H9 (cell line): Measurements from ENCODE around the gene ZBTB20. TPM values are rescaled to one million over a fixed set of nuclear protein-coding genes. Genes with fewer than 3 reads are reported as not detected.
A peak's percentile ranks its signal among the peaks of the same experiment; 100 is the strongest.

Experiments
- DNase-seq: peaks from one replicate; pipeline ENCODE4 v3.0.0-alpha.2; 2017
- H2AFZ ChIP-seq: one replicate; pipeline ENCODE4 v1.6.1; 2013; ENCODE audit warnings: mild to moderate bottlenecking, low read length, control low read depth, moderate library complexity
- H2AK5ac ChIP-seq: 2 replicates; pipeline ENCODE4 v1.6.1; 2013; ENCODE audit warnings: low read length, control low read depth, mixed read lengths; ENCODE audit not compliant: insufficient read length
- H2BK120ac ChIP-seq: one replicate; pipeline ENCODE4 v1.6.1; 2013; ENCODE audit warnings: low read depth, mild to moderate bottlenecking, low read length, control low read depth, inconsistent platforms; ENCODE audit not compliant: poor library complexity, severe bottlenecking
- H2BK12ac ChIP-seq: 2 replicates; pipeline ENCODE4 v1.6.1; 2013; ENCODE audit warnings: low read length, control low read depth, mixed read lengths, low read depth; ENCODE audit not compliant: insufficient read length
- H2BK15ac ChIP-seq: 2 replicates; pipeline ENCODE4 v1.6.1; 2013; ENCODE audit warnings: low read depth, low read length, control low read depth
- H2BK20ac ChIP-seq: one replicate; pipeline ENCODE4 v1.6.1; 2013; ENCODE audit warnings: low read depth, mild to moderate bottlenecking, low read length, control low read depth, inconsistent platforms; ENCODE audit not compliant: poor library complexity, severe bottlenecking
- H2BK5ac ChIP-seq: 2 replicates; pipeline ENCODE4 v1.6.1; 2013; ENCODE audit warnings: low read length, control low read depth, mixed read lengths; ENCODE audit not compliant: insufficient read length
- H3K14ac ChIP-seq: 2 replicates; pipeline ENCODE4 v1.6.1; 2013; ENCODE audit warnings: low read length, control low read depth; ENCODE audit not compliant: insufficient read depth
- H3K18ac ChIP-seq: 2 replicates; pipeline ENCODE4 v1.6.1; 2013; ENCODE audit warnings: low read depth, mild to moderate bottlenecking, mixed read lengths, low read length, control low read depth; ENCODE audit not compliant: insufficient read length
- H3K23ac ChIP-seq: 2 replicates; pipeline ENCODE4 v1.6.1; 2013; ENCODE audit warnings: low read length, control low read depth, mixed read lengths, low read depth; ENCODE audit not compliant: insufficient read length
- H3K23me2 ChIP-seq: 2 replicates; pipeline ENCODE4 v1.6.1; 2013; ENCODE audit warnings: low read depth, mild to moderate bottlenecking, mixed read lengths, low read length, control low read depth; ENCODE audit not compliant: insufficient read length, poor library complexity, severe bottlenecking
- H3K27ac ChIP-seq: 2 replicates; pipeline ENCODE4 v1.5.1; 2013; ENCODE audit warnings: low read length, control low read depth, mixed read lengths, low read depth; ENCODE audit not compliant: insufficient read length
- H3K27me3 ChIP-seq: 2 replicates; pipeline ENCODE4 v1.6.1; 2013; ENCODE audit warnings: low read length, control low read depth, inconsistent platforms; ENCODE audit not compliant: insufficient read depth
- H3K4ac ChIP-seq: 2 replicates; pipeline ENCODE4 v1.6.1; 2013; ENCODE audit warnings: low read depth, mild to moderate bottlenecking, control low read depth, inconsistent platforms, low read length, moderate library complexity
- H3K4me1 ChIP-seq: 2 replicates; pipeline ENCODE4 v1.6.1; 2013; ENCODE audit warnings: low read length, control low read depth, inconsistent platforms; ENCODE audit not compliant: insufficient read depth
- H3K4me2 ChIP-seq: 2 replicates; pipeline ENCODE4 v1.6.1; 2013; ENCODE audit warnings: low read length, control low read depth, mixed read lengths; ENCODE audit not compliant: insufficient read length, insufficient read depth
- H3K56ac ChIP-seq: 2 replicates; pipeline ENCODE4 v1.6.1; 2013; ENCODE audit warnings: low read depth, mild to moderate bottlenecking, mixed read lengths, low read length, control low read depth; ENCODE audit not compliant: insufficient read length
- H3K79me1 ChIP-seq: 2 replicates; pipeline ENCODE4 v1.6.1; 2013; ENCODE audit warnings: low read depth, mild to moderate bottlenecking, moderate library complexity, low read length, control low read depth, inconsistent platforms; ENCODE audit not compliant: insufficient read depth, poor library complexity, severe bottlenecking
- H3K79me2 ChIP-seq: 2 replicates; pipeline ENCODE4 v1.6.1; 2013; ENCODE audit warnings: low read length, control low read depth, inconsistent platforms; ENCODE audit not compliant: insufficient read depth
- H3K9ac ChIP-seq: 2 replicates; pipeline ENCODE4 v1.6.1; 2013; ENCODE audit warnings: low read length, control low read depth, mixed read lengths; ENCODE audit not compliant: insufficient read length; ENCODE audit errors: extremely low read depth
- H3K9me3 ChIP-seq: one replicate; pipeline ENCODE4 v1.6.1; 2013; ENCODE audit warnings: low read depth, low read length, inconsistent platforms; ENCODE audit not compliant: control insufficient read depth
- H3T11ph ChIP-seq: one replicate; pipeline ENCODE4 v1.6.1; 2013; ENCODE audit warnings: mild to moderate bottlenecking, low read length, control low read depth, inconsistent platforms
- H4K20me1 ChIP-seq: one replicate; pipeline ENCODE4 v1.6.1; 2013; ENCODE audit not compliant: control insufficient read depth, insufficient read length, insufficient read depth
- H4K5ac ChIP-seq: 2 replicates; pipeline ENCODE4 v1.6.1; 2013; ENCODE audit warnings: low read depth, mild to moderate bottlenecking, mixed read lengths, low read length, control low read depth; ENCODE audit not compliant: insufficient read length
- H4K8ac ChIP-seq: replicated peaks from 2 replicates; pipeline ENCODE4 v1.6.1; 2013; ENCODE audit warnings: low read length, control low read depth, mixed read lengths, low read depth; ENCODE audit not compliant: insufficient read length
- H4K91ac ChIP-seq: 2 replicates; pipeline ENCODE4 v1.6.1; 2013; ENCODE audit warnings: low read depth, mild to moderate bottlenecking, moderate library complexity, mixed read lengths, low read length, control low read depth; ENCODE audit not compliant: insufficient read length
- H3K27ac Mint-ChIP-seq, 3 experiments: 2 replicates in 2 of 3; 3 replicates in 1 of 3; pipeline ENCODE4 v1.8.0; 2020 to 2021; ENCODE audit warnings: mixed read lengths in 3 of 3, mild to moderate bottlenecking in 1 of 3, moderate library complexity in 1 of 3
- H3K27me3 Mint-ChIP-seq: 2 replicates; pipeline ENCODE4 v1.8.0; 2021; ENCODE audit warnings: low read depth, mild to moderate bottlenecking, moderate library complexity, mixed read lengths
- H3K36me3 Mint-ChIP-seq, 3 experiments: 2 replicates in 2 of 3; 3 replicates in 1 of 3; pipeline ENCODE4 v1.8.0; 2020 to 2021; ENCODE audit warnings: low read depth in 3 of 3, mixed read lengths in 3 of 3; ENCODE audit not compliant: insufficient read depth in 1 of 3
- H3K4me1 Mint-ChIP-seq, 2 experiments: 2 replicates each; pipeline ENCODE4 v1.8.0; 2020; ENCODE audit warnings: mixed read lengths in 2 of 2
- H3K4me3 Mint-ChIP-seq, 2 experiments: 2 replicates in 1 of 2; 3 replicates in 1 of 2; pipeline ENCODE4 v1.8.0; 2020 to 2021; ENCODE audit warnings: mild to moderate bottlenecking in 2 of 2, mixed read lengths in 2 of 2, moderate library complexity in 1 of 2
- H3K9me3 Mint-ChIP-seq, 2 experiments: 2 replicates in 1 of 2; 3 replicates in 1 of 2; pipeline ENCODE4 v1.8.0; 2020; ENCODE audit warnings: mild to moderate bottlenecking in 2 of 2, mixed read lengths in 2 of 2, moderate library complexity in 1 of 2
- WGBS: extraction: QIAGEN DNeasy Blood & Tissue Kit; methylation state at CpG from one replicate; pipeline ENCODE4 v1.1.7; 2013; ENCODE audit warnings: missing lambda C conversion rate, low lambda C conversion rate, mixed read lengths; ENCODE audit not compliant: insufficient read length; ENCODE audit errors: extremely low coverage; 5-methylcytosine and 5-hydroxymethylcytosine counted together
- total RNA-seq: library from RNA; stranded (reverse); gene quantifications from 2 replicates; pipeline ENCODE4 v1.2.1, GENCODE V29; 2021
- TF ChIP-seq, protein P1 (sequence below): fragments of 200-600 bp; sonication (generic); conservative IDR thresholded peaks from 3 replicates; pipeline ENCODE4 v1.8.0; 2021; ENCODE audit warnings: antibody characterized with exemption, mild to moderate bottlenecking

The ZBTB20 gene
- total RNA-seq, 1 experiment from 2014 or later: 0.70 TPM

DNA sequence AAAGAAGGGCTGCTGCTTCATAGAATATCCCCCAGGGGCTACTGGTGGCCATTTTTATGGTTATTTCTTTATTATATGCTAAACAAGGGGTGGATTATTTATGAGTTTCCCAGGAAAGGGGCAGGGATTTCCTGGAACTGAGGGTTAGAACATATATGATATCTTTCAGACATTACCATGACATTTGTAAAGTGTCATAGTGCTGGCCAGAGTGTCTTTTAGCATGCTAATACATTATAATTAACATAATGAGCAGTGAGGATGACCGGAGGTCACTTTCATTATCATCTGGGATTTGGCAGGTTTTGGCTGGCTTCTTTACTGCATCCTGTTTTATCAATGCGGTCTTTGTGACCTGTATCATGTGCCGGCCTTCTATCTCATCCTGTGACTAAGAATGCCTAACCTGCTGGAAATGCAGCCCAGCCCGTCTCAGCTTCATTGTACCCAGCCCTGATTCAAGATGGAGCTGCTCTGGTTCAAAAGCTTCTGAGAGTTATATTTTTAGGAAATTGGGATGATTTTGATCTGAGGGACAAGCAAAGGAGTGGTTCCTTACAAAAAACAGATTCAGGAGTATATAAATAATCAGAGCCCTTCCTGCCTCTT is 9.1 kb upstream of the ZBTB20 start:
- no peak overlapping the region for H3K18ac ChIP-seq
- 0 out of 7 replicates have a peak overlapping the region, but pooled peaks of 1 of the 3 experiments have one; percentile 25 for H3K27ac Mint-ChIP-seq
- H3K36me3 Mint-ChIP-seq: peaks cover 16 to 23% (median 17%) of the 10 kb centered on the region in 3 experiments
- H3K4me2 ChIP-seq: no peak overlapping the region
- no peaks in the 10 kb centered on the region for H4K20me1 ChIP-seq
- DNase-seq: no peak
- H3K4me1 Mint-ChIP-seq: peaks cover 17 to 23% of the 10 kb centered on the region in 2 experiments
- no peak overlapping the region for H3K9ac ChIP-seq
- H3K4me1 ChIP-seq: no peaks in the 10 kb centered on the region
- H3K27ac ChIP-seq: no peak overlapping the region
- H2BK15ac ChIP-seq: no peak overlapping the region
- no peak overlapping the region for H2AFZ ChIP-seq
- H3K4me3 Mint-ChIP-seq: no peak overlapping the region
- no peaks in the 10 kb centered on the region for H3K27me3 ChIP-seq
- no peak overlapping the region for H2BK120ac ChIP-seq
- no peak overlapping the region for H2BK20ac ChIP-seq
- H2AK5ac ChIP-seq: no peak overlapping the region
- no peak overlapping the region for H3T11ph ChIP-seq
- H2BK12ac ChIP-seq: no peak overlapping the region
- H3K14ac ChIP-seq: no peak overlapping the region
- H2BK5ac ChIP-seq: no peak overlapping the region
- H3K79me2 ChIP-seq: no peaks in the 10 kb centered on the region
- H4K91ac ChIP-seq: no peak overlapping the region
- H3K23ac ChIP-seq: no peak overlapping the region
- H3K9me3 ChIP-seq: no peaks in the 10 kb centered on the region
- no peaks in the 10 kb centered on the region for H3K23me2 ChIP-seq
- TF ChIP-seq, protein P1, sequence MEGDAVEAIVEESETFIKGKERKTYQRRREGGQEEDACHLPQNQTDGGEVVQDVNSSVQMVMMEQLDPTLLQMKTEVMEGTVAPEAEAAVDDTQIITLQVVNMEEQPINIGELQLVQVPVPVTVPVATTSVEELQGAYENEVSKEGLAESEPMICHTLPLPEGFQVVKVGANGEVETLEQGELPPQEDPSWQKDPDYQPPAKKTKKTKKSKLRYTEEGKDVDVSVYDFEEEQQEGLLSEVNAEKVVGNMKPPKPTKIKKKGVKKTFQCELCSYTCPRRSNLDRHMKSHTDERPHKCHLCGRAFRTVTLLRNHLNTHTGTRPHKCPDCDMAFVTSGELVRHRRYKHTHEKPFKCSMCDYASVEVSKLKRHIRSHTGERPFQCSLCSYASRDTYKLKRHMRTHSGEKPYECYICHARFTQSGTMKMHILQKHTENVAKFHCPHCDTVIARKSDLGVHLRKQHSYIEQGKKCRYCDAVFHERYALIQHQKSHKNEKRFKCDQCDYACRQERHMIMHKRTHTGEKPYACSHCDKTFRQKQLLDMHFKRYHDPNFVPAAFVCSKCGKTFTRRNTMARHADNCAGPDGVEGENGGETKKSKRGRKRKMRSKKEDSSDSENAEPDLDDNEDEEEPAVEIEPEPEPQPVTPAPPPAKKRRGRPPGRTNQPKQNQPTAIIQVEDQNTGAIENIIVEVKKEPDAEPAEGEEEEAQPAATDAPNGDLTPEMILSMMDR: no peak
- H3K79me1 ChIP-seq: no peaks in the 10 kb centered on the region
- H4K5ac ChIP-seq: no peak overlapping the region
- H3K56ac ChIP-seq: no peak overlapping the region
- WGBS: no CpG with 5 or more reads among the region's 4 CpGs
- no peaks in the 10 kb centered on the region; the same call in 1 of the 2 replicates for H3K27me3 Mint-ChIP-seq
- no peak overlapping the region for H4K8ac ChIP-seq
- peaks cover 22 to 25% of the 10 kb centered on the region in 2 experiments for H3K9me3 Mint-ChIP-seq
- no peak overlapping the region for H3K4ac ChIP-seq
